Neuronal stem cell (in vitro differentiated cells): Measurements from ENCODE around the gene PER2.

Experiments used
- DNase-seq: peaks from one replicate; pipeline ENCODE4 v3.0.0-alpha.2; 2013; ENCODE audit warnings: low spot score
- H2AFZ ChIP-seq: one replicate; pipeline ENCODE4 v1.6.1; 2013; ENCODE audit warnings: mild to moderate bottlenecking, low read length, inconsistent platforms
- H2AK5ac ChIP-seq: 2 replicates; pipeline ENCODE4 v1.6.1; 2013; ENCODE audit warnings: low read depth, mild to moderate bottlenecking, inconsistent platforms, low read length, moderate library complexity, mixed read lengths
- H2BK120ac ChIP-seq: 2 replicates; pipeline ENCODE4 v1.6.1; 2013; ENCODE audit warnings: low read depth, mild to moderate bottlenecking, inconsistent platforms, low read length, moderate library complexity, mixed read lengths
- H2BK12ac ChIP-seq: one replicate; pipeline ENCODE4 v1.6.1; 2013; ENCODE audit warnings: low read length, inconsistent platforms
- H2BK15ac ChIP-seq: 2 replicates; pipeline ENCODE4 v1.6.1; 2013; ENCODE audit warnings: mild to moderate bottlenecking, low read length, inconsistent platforms, mixed read lengths
- H2BK5ac ChIP-seq: one replicate; pipeline ENCODE4 v1.6.1; 2013; ENCODE audit warnings: inconsistent platforms, mild to moderate bottlenecking, low read length, moderate library complexity
- H3K14ac ChIP-seq: one replicate; pipeline ENCODE4 v1.6.1; 2013; ENCODE audit warnings: low read length, inconsistent platforms
- H3K18ac ChIP-seq: 2 replicates; pipeline ENCODE4 v1.6.1; 2013; ENCODE audit warnings: low read length, inconsistent platforms
- H3K23ac ChIP-seq: 2 replicates; pipeline ENCODE4 v1.6.1; 2013; ENCODE audit warnings: low read depth, mild to moderate bottlenecking, mixed read lengths, low read length, inconsistent platforms; ENCODE audit not compliant: poor library complexity
- H3K27ac ChIP-seq: replicated peaks from 3 replicates; pipeline ENCODE4 v1.5.1; 2013; ENCODE audit warnings: low read length, inconsistent platforms
- H3K27me3 ChIP-seq, 3 experiments: 2 replicates each; pipeline ENCODE4 v1.6.1; 2013; ENCODE audit warnings: low read length in 3 of 3, mild to moderate bottlenecking in 2 of 3, inconsistent platforms in 1 of 3, low read depth in 1 of 3, mixed read lengths in 1 of 3, moderate library complexity in 1 of 3; ENCODE audit not compliant: control insufficient read depth in 3 of 3, insufficient read depth in 3 of 3
- H3K36me3 ChIP-seq, 2 donors: replicated peaks in 1 of 2; 2 replicates each; pipeline ENCODE4 v1.6.1; 2013; ENCODE audit warnings: low read length in 2 of 2; ENCODE audit not compliant: control insufficient read depth in 2 of 2, insufficient read depth in 2 of 2
- H3K4ac ChIP-seq: 2 replicates; pipeline ENCODE4 v1.6.1; 2013; ENCODE audit warnings: inconsistent platforms, mild to moderate bottlenecking, low read length, moderate library complexity
- H3K4me1 ChIP-seq, 2 donors: 1 replicate in 1 of 2; 2 replicates in 1 of 2; pipeline ENCODE4 v1.6.1; 2013; ENCODE audit warnings: low read length in 2 of 2, low read depth in 1 of 2; ENCODE audit not compliant: control insufficient read depth in 2 of 2, insufficient read depth in 1 of 2
- H3K4me2 ChIP-seq: one replicate; pipeline ENCODE4 v1.6.1; 2013; ENCODE audit warnings: mild to moderate bottlenecking, low read length, inconsistent platforms; ENCODE audit not compliant: insufficient read depth, poor library complexity, severe bottlenecking
- H3K4me3 ChIP-seq, 2 donors: 2 replicates each; pipeline ENCODE4 v1.5.1; 2013; ENCODE audit warnings: low read length in 2 of 2, mild to moderate bottlenecking in 2 of 2, inconsistent platforms in 1 of 2, moderate library complexity in 1 of 2
- H3K79me1 ChIP-seq: one replicate; pipeline ENCODE4 v1.6.1; 2013; ENCODE audit warnings: low read depth, mild to moderate bottlenecking, inconsistent platforms, low read length, moderate library complexity
- H3K9ac ChIP-seq: one replicate; pipeline ENCODE4 v1.6.1; 2013; ENCODE audit warnings: mild to moderate bottlenecking, low read depth, low read length, inconsistent platforms; ENCODE audit not compliant: poor library complexity
- H3K9me3 ChIP-seq, 2 donors: replicated peaks in 1 of 2; 2 replicates each; pipeline versions ENCODE3 to v1.6.1; 2013; ENCODE audit warnings: low read length in 2 of 2, mild to moderate bottlenecking in 2 of 2, inconsistent platforms in 1 of 2, low read depth in 1 of 2, mixed read lengths in 1 of 2, moderate library complexity in 1 of 2; ENCODE audit not compliant: control insufficient read depth in 2 of 2, insufficient read depth in 1 of 2
- H4K8ac ChIP-seq: one replicate; pipeline ENCODE4 v1.6.1; 2013; ENCODE audit warnings: low read depth, mild to moderate bottlenecking, inconsistent platforms, low read length, moderate library complexity
- H4K91ac ChIP-seq: one replicate; pipeline ENCODE4 v1.6.1; 2013; ENCODE audit warnings: low read length, low read depth, mild to moderate bottlenecking, inconsistent platforms; ENCODE audit not compliant: poor library complexity
- WGBS, 2 donors: extraction: QIAGEN DNeasy Blood & Tissue Kit; methylation state at CpG; one replicate each; pipeline ENCODE4 v1.1.7; 2013; ENCODE audit warnings: missing lambda C conversion rate in 2 of 2, mixed read lengths in 1 of 2; ENCODE audit not compliant: insufficient read length in 2 of 2, insufficient replicate concordance in 1 of 2; ENCODE audit errors: extremely low coverage in 2 of 2; 5-methylcytosine and 5-hydroxymethylcytosine counted together

The PER2 gene

GRCh38 chr2:238252766-238253630 is 35.4 kb downstream of the PER2 start:
- Histone ChIP-seq H3K4me1 (no peaks in the 10 kb centered on the region), H3K9ac (no peak overlapping the region), H4K91ac (no peak overlapping the region), H3K4me2 (no peak overlapping the region), H3K4ac (no peak overlapping the region), H3K79me1 (no peaks in the 10 kb centered on the region), H2BK12ac (no peak overlapping the region), H3K9me3 (no peaks in the 10 kb centered on the region), H3K27ac (no peak overlapping the region), H2BK5ac (no peak overlapping the region), H3K18ac (peak overlapping the region; percentile 29), H3K23ac (no peak overlapping the region), H4K8ac (no peak overlapping the region), H3K27me3 (no peaks in the 10 kb centered on the region), H2BK120ac (no peak overlapping the region), H3K36me3 (peaks cover 8 to 74% of the 10 kb centered on the region in 2 donors), H2AFZ (no peak overlapping the region), H3K14ac (no peak overlapping the region), H3K4me3 (peak overlapping the region in 1 of 2 donors; percentile 4), H2AK5ac (peak overlapping the region; percentile 31), H2BK15ac (no peak overlapping the region)
- WGBS, 2 donors: no CpG with 5 or more reads among the region's 35 CpGs
- DNase-seq: no peak

GRCh38 chr2:238251986-238252385 is 36.4 kb downstream of the PER2 start:
- no peak overlapping the region for H2BK12ac ChIP-seq

GRCh38 chr2:238251331-238251730 is 37.1 kb downstream of the PER2 start:
- no peak overlapping the region for H2AK5ac ChIP-seq
- no peak overlapping the region for H4K91ac ChIP-seq
- H2BK5ac ChIP-seq: no peak overlapping the region
- no peak overlapping the region for H2BK15ac ChIP-seq
- no CpG with 5 or more reads among the region's 12 CpGs for WGBS, 2 donors
- H3K14ac ChIP-seq: no peak overlapping the region
- no peak overlapping the region for H3K9ac ChIP-seq
- H3K23ac ChIP-seq: no peak overlapping the region
- H3K4me3 ChIP-seq: no peak overlapping the region
- H3K27ac ChIP-seq: no peak overlapping the region
- H4K8ac ChIP-seq: no peak overlapping the region
- no peak overlapping the region for H3K4ac ChIP-seq
- no peak overlapping the region for H2AFZ ChIP-seq
- no peaks in the 10 kb centered on the region for H3K9me3 ChIP-seq
- no peaks in the 10 kb centered on the region for H3K79me1 ChIP-seq
- peaks cover 8 to 77% of the 10 kb centered on the region in 2 donors for H3K36me3 ChIP-seq
- no peaks in the 10 kb centered on the region for H3K4me1 ChIP-seq
- no peak overlapping the region for H2BK12ac ChIP-seq
- no peak overlapping the region for H3K18ac ChIP-seq
- H3K27me3 ChIP-seq: no peaks in the 10 kb centered on the region
- H2BK120ac ChIP-seq: no peak overlapping the region
- no peak overlapping the region for H3K4me2 ChIP-seq
- DNase-seq: no peak

More at GRCh38 chr2:238251986-238252385, 36.4 kb downstream of the PER2 start:
- Histone ChIP-seq H3K4ac (no peak overlapping the region), H3K9me3 (no peaks in the 10 kb centered on the region), H3K27ac (no peak overlapping the region), H3K23ac (no peak overlapping the region), H3K27me3 (no peaks in the 10 kb centered on the region), H4K8ac (no peak overlapping the region), H2BK120ac (no peak overlapping the region), H3K4me3 (no peak overlapping the region), H2BK5ac (no peak overlapping the region), H2AFZ (no peak overlapping the region), H2BK15ac (no peak overlapping the region), H3K79me1 (no peaks in the 10 kb centered on the region), H3K14ac (no peak overlapping the region), H2AK5ac (peak overlapping the region; percentile 32), H3K4me1 (no peaks in the 10 kb centered on the region), H3K4me2 (no peak overlapping the region), H4K91ac (no peak overlapping the region), H3K36me3 (peaks cover 9 to 78% of the 10 kb centered on the region in 2 donors), H3K18ac (no peak overlapping the region), H3K9ac (peak overlapping the region; percentile 35)
- DNase-seq: no peak
- WGBS, 2 donors: no CpG with 5 or more reads among the region's 11 CpGs

GRCh38 chr2:238250896-238251295 is 37.5 kb downstream of the PER2 start:
- no CpG with 5 or more reads among the region's 7 CpGs for WGBS, 2 donors
- H3K14ac ChIP-seq: no peak overlapping the region
- H2AFZ ChIP-seq: no peak overlapping the region
- no peak overlapping the region for H2BK120ac ChIP-seq
- peaks cover 7 to 77% of the 10 kb centered on the region in 2 donors for H3K36me3 ChIP-seq
- no peak overlapping the region for H3K9ac ChIP-seq
- no peak overlapping the region for H3K4me2 ChIP-seq
- DNase-seq: no peak
- no peak overlapping the region for H3K23ac ChIP-seq
- no peak overlapping the region for H3K18ac ChIP-seq
- H3K9me3 ChIP-seq: no peaks in the 10 kb centered on the region
- H3K27me3 ChIP-seq: no peaks in the 10 kb centered on the region
- no peaks in the 10 kb centered on the region for H3K4me1 ChIP-seq
- H3K27ac ChIP-seq: no peak overlapping the region
- no peak overlapping the region for H2BK15ac ChIP-seq
- no peaks in the 10 kb centered on the region for H3K79me1 ChIP-seq
- H2AK5ac ChIP-seq: no peak overlapping the region
- no peak overlapping the region for H4K8ac ChIP-seq
- H2BK5ac ChIP-seq: no peak overlapping the region
- H2BK12ac ChIP-seq: no peak overlapping the region
- H4K91ac ChIP-seq: no peak overlapping the region
- no peak overlapping the region for H3K4ac ChIP-seq
- H3K4me3 ChIP-seq: no peak overlapping the region
